GM18868 (cell line): ENCODE results near the gene MGLL.
"Not testable (repeated sequence)": the region's sequence is repeated elsewhere in the genome, so short reads cannot be mapped to it uniquely, and the experiment has no call there.

Source experiments
- ATAC-seq: cut with Tn5 transposase; IDR thresholded peaks from one replicate; pipeline ENCODE4 v1.9.1; 2021; ENCODE audit warnings: mild to moderate bottlenecking, moderate library complexity; ENCODE audit not compliant: unreplicated experiment

MGLL gene

GRCh38 chr3:127694467-127695215 is 127.7 kb downstream of the MGLL start:
- ATAC-seq: no peak

- ATAC-seq: no peak
These were observed 128.9 kb downstream of the MGLL start for GRCh38 chr3:127693336-127693843.

- ATAC-seq: no peak
These were observed 129.6 kb downstream of the MGLL start for GRCh38 chr3:127692501-127693335.

DNA sequence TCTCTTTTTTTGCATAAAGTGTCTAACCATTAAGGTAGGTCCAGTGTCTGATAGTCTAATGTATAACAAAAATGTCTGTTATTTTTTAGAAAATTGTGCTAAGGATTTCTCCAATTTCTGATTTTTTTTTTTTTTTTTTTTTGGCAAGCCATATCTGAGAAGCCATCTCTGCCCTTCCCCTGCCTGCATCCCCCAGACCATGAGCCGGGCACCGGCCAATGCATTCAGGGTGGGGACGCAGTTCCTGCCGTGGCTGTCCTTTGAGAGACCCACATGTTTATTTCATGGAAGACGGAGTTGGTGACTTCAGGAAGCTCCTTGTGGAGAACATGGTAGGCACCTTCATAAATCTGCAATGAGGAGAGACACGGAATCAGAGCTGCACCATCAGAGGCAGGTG is 130.3 kb downstream of the MGLL start:
- no peak for ATAC-seq

- no peak for ATAC-seq
These were observed 130.8 kb downstream of the MGLL start for GRCh38 chr3:127691489-127691888.

GRCh38 chr3:127690823-127691452 is 131.4 kb downstream of the MGLL start:
- no peak for ATAC-seq

GRCh38 chr3:127690106-127690505 is 132.2 kb downstream of the MGLL start:
- ATAC-seq: no peak

GRCh38 chr3:127689266-127689860 is 133.0 kb downstream of the MGLL start:
- ATAC-seq: no peak

GRCh38 chr3:127688416-127689265 is 133.7 kb downstream of the MGLL start:
- no peak for ATAC-seq

DNA sequence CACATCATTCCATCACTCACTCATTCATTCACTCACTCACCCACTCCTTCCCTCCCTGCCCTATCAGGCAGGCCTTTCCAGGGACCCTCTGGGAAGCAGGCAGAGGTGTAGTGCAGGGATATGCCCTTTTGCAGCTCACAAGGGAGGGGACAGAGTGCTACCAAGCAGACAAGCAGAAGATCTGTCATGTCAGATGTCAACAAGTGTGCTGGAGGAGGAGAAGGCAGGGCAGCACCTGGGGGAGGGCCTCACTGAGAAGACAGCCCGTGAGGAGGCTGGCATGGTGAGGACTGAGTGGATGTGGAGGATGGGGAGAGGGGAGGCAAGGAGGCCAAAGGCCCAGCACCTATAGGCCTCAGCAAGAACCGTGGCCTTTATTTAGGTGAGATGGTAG is 134.3 kb downstream of the MGLL start:
- ATAC-seq: no peak

GRCh38 chr3:127687228-127687737 is 135.0 kb downstream of the MGLL start:
- ATAC-seq: no peak

- no peak for ATAC-seq
These were observed 135.8 kb downstream of the MGLL start for GRCh38 chr3:127686512-127686894.

DNA sequence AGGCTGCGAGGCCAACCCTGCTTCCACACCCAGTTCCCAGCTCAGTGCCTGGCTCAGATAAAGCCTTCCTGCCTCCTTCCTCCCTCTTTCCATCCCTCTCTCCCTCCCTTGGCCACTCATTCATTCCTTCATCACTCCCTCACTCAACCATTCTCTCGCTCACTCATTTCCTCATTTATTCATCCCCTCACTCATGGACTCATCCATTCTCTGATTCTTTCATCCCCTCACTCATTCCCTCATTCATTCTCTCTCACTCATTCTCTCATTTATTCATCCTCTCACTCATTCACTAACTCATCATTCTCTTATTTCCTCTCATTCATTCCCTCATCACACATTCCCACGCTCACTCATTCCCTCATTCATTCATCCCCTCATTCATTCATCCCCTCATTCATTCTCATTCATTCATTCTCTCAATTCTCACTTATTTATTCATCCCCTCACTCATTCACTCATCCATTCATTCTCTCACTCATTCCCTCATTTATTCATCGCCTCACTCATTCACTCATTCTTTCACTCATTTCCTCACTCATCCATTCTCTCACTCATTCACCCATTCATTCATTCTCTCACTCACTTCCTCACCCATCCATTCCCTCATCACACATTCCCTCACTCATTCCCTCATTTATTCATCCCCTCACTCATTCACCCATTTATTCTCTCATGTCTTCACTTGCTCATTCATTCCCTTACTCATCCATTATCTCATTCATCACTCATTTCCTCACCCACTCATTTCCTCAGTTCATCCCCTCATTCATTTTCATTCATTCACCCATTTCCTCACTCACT is 136.4 kb downstream of the MGLL start:
- no peak for ATAC-seq

- no peak for ATAC-seq
These were observed 137.2 kb downstream of the MGLL start for GRCh38 chr3:127684871-127685707.

- ATAC-seq: no peak
These were observed 139.8 kb downstream of the MGLL start for GRCh38 chr3:127682561-127682960.

- not testable (repeated sequence) for ATAC-seq
These were observed 140.2 kb downstream of the MGLL start for GRCh38 chr3:127682175-127682554.

DNA sequence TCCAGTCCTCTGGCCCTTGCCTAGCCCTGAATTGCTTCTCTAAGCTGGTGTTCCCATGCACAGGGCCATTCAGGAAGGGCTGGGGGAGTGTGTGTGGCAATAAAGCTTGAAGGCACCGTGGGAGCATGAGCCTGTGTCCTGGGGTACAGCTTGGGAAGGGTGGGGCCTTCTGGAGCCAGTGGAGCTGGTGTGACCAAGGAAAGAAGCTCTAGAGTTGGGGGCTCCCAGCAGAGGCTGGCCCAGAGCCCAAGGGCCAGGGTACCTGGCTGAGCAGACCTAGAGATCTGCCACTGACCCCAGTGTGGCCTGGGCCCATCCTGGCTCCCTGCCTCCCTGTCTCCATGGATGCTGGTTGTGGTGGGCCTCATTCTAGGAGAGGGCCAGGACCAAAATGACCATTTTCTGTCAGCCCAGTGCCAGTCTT is 141.5 kb downstream of the MGLL start:
- ATAC-seq: no peak

GRCh38 chr3:127680146-127680661 is 142.1 kb downstream of the MGLL start:
- no peak for ATAC-seq
